Measurements from ENCODE around the gene TMEM17. TPM values are rescaled to one million over a fixed set of nuclear protein-coding genes. Genes with fewer than 3 reads are reported as not detected.

The TMEM17 gene
- total RNA-seq, 1 donor from 2014 or later, result 1.4 TPM

GRCh38 chr2:62456721-62457539 lies 49.1 kb downstream of the TMEM17 start:
- peak; percentile 95 for DNase-seq (ENCODE audit: low spot score)

- DNase-seq (ENCODE audit: low spot score), result no peak
Measured at GRCh38 chr2:62455957-62456692, 49.9 kb downstream of the TMEM17 start.

GRCh38 chr2:62453955-62454354 lies 52.0 kb downstream of the TMEM17 start:
- DNase-seq (ENCODE audit: low spot score), result no peak

GRCh38 chr2:62452701-62453454 lies 53.1 kb downstream of the TMEM17 start:
- DNase-seq (ENCODE audit: low spot score), result no peak

GRCh38 chr2:62450716-62451191 lies 55.2 kb downstream of the TMEM17 start:
- no peak for DNase-seq (ENCODE audit: low spot score)

Other genes with a start within 250 kb of the TMEM17 start
- gene EHBP1, start 199.5 kb upstream of the TMEM17 start, total RNA-seq, result 70.8 TPM